Ovary (tissue), 9 donors: Measurements from ENCODE around the gene HCRTR1. TPM values are rescaled to one million over a fixed set of nuclear protein-coding genes. Genes with fewer than 3 reads are reported as not detected.

ENCODE experiments used
- DNase-seq, 5 donors: peaks; one replicate each; pipeline ENCODE4 v3.0.0-alpha.2; 2019 to 2020
- H3K27ac ChIP-seq, 2 donors: fragments of 200-600 bp; one replicate each; pipeline versions ENCODE4 v1.5.1 to v1.8.0; 2019 to 2022
- H3K27me3 ChIP-seq: fragments of 200-600 bp; one replicate; pipeline ENCODE4 v1.8.0; 2022
- H3K36me3 ChIP-seq: fragments of 200-600 bp; sonication (generic); one replicate; pipeline ENCODE4 v1.5.1; 2019
- H3K4me1 ChIP-seq: one replicate; pipeline ENCODE4 v1.8.1; 2013; ENCODE audit warnings: mild to moderate bottlenecking, moderate library complexity; ENCODE audit not compliant: insufficient read depth
- H3K4me3 ChIP-seq: fragments of 200-600 bp; sonication (generic); one replicate; pipeline ENCODE4 v1.5.1; 2017
- H3K9me3 ChIP-seq, 2 donors: fragments of 200-600 bp in 1 of 2; sonication (generic) in 1 of 2; one replicate each; pipeline versions ENCODE4 v1.5.1 to v1.8.1; 2013 to 2019; ENCODE audit warnings: mild to moderate bottlenecking in 1 of 2, moderate library complexity in 1 of 2
- EP300 ChIP-seq: sonication (generic); formaldehyde crosslinking; IDR thresholded peaks from one replicate; pipeline ENCODE4 v1.6.1; 2017; ENCODE audit warnings: antibody characterized with exemption
- POLR2A ChIP-seq: fragments of 450-650 bp; IDR thresholded peaks from one replicate; pipeline ENCODE4 v1.6.1; 2017; ENCODE audit warnings: antibody characterized with exemption, mild to moderate bottlenecking, moderate library complexity
- WGBS, 3 donors: extraction: QIAGEN DNeasy Blood & Tissue Kit in 1 of 3; methylation state at CpG; one replicate each; pipeline versions ENCODE4 v1.1.5 to v1.1.7; 2013 to 2017; 5-methylcytosine and 5-hydroxymethylcytosine counted together
- intact Hi-C, 4 donors: fragments of 100-400 bp; cut with DNase I; formaldehyde crosslinking; loops; one replicate each; pipeline versions ENCODE4 v1.11.0 to v1.15.1; 2022 to 2023
- polyA plus RNA-seq, 2 donors: library from polyadenylated mRNA; stranded (reverse); fragments of 200-250 nt in 1 of 2; fragments of 350-450 nt in 1 of 2; fragmentation: Illumina TruSeq in 1 of 2; extraction: RNeasy Lipid Tissue Mini Kit (QIAGEN cat#74804) in 1 of 2; gene quantifications; one replicate each; pipeline ENCODE4 v1.2.3, GENCODE V29; 2013 to 2014
- total RNA-seq, 7 donors: library from RNA; depleted of rRNA in 2 of 7; stranded (reverse); fragments of >200 nt in 2 of 7; fragmentation: NEBNext Ultra II Directional in 3 of 7; extraction: Animal tissue kit (Norgen Biotek cat#: 25700) in 3 of 7; gene quantifications; one replicate each; pipeline versions ENCODE4 v1.1.0 to v1.2.4, GENCODE V29; 2016 to 2023
- TF ChIP-seq, protein P1 (sequence below), 3 donors: fragments of 450-650 bp in 2 of 3; fragments of 200-600 bp in 1 of 3; IDR thresholded peaks; one replicate each; pipeline versions ENCODE4 v1.5.1 to v1.8.0; 2016 to 2022; ENCODE audit warnings: antibody characterized with exemption in 3 of 3, mild to moderate bottlenecking in 1 of 3
- donor health status: DM: no; HTN: no; CAD: no; lungs with moderate emphysema.
- donor health status: DM: no; HTN: no; CAD: no.
- donor health status: Bipolar disorder and iron deficiency.
- donor health status: DM: yes; HTN: yes; CAD: no.
- donor health status: DM: no; HTN: no; CAD: no.
- donor health status: DM: yes; HTN: yes; CAD: no.

Gene HCRTR1
- total and polyA plus RNA-seq, 9 donors, result not detected

GRCh38 chr1:31645274-31645568, 27.7 kb downstream of the HCRTR1 start:
- peak; percentile 5 for TF ChIP-seq POLR2A
- TF ChIP-seq, protein P1, sequence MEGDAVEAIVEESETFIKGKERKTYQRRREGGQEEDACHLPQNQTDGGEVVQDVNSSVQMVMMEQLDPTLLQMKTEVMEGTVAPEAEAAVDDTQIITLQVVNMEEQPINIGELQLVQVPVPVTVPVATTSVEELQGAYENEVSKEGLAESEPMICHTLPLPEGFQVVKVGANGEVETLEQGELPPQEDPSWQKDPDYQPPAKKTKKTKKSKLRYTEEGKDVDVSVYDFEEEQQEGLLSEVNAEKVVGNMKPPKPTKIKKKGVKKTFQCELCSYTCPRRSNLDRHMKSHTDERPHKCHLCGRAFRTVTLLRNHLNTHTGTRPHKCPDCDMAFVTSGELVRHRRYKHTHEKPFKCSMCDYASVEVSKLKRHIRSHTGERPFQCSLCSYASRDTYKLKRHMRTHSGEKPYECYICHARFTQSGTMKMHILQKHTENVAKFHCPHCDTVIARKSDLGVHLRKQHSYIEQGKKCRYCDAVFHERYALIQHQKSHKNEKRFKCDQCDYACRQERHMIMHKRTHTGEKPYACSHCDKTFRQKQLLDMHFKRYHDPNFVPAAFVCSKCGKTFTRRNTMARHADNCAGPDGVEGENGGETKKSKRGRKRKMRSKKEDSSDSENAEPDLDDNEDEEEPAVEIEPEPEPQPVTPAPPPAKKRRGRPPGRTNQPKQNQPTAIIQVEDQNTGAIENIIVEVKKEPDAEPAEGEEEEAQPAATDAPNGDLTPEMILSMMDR (IDR thresholded peaks at IDR 0.05), result no peak
- no peaks in the 10 kb centered on the region for H3K9me3 ChIP-seq
- DNase-seq, result no peak
- H3K36me3 ChIP-seq, result no peaks in the 10 kb centered on the region
- H3K27me3 ChIP-seq, result no peaks in the 10 kb centered on the region
- intact Hi-C loops, result loop anchor here in 1 of 4 donors (10.0 kb wide), 1 partner anchor 60 kb away; no protein-coding TSS in a partner anchor
- peak overlapping the region; percentile 91 to 93 for H3K27ac ChIP-seq
- H3K4me3 ChIP-seq, result peak overlapping the region; percentile 91
- WGBS, 3 donors, result 0 to 1% (median 0%) methylated on average over 11 of the region's 11 CpGs
- H3K4me1 ChIP-seq, result peaks cover 7% of the 10 kb centered on the region

DNA sequence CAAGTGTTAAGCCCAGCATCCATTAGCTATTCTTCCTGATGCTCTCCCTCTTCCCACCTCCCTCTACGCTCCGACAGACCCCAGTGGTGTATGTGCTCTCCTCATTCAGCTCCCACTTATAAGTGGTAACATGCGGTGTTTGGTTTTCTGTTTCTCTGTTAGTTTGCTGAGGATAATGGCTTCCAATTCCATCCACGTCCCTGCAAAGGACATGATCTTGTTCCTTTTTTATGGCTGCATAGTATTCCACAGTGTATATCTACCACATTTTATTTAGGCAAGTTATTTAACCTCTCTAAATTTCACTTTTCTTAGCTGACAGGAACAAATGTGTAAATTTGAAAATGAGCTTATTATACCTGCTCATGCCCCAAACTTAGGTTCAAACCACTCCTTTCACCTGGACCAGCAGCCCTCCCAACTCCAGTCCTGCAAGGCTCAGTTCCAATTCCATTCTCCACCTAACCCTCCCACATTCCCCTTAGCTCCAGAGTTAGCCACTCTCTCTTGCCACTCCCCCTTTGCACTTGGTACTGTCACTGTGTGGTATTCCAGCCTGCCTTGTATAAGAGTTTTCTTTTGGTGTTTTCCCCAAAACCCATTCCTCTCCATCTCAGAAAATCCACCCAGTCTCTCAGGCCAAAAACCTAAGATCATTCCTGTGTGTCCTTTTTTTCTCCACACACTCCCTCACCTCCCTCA, 28.9 kb downstream of the HCRTR1 start:
- no peaks in the 10 kb centered on the region for H3K9me3 ChIP-seq
- 95 to 97% (median 97%) methylated on average over 4 of the region's 4 CpGs for WGBS, 3 donors
- peaks cover 7% of the 10 kb centered on the region for H3K4me1 ChIP-seq
- TF ChIP-seq EP300 (no peak), POLR2A (no peak)
- TF ChIP-seq, protein P1 (IDR thresholded peaks at IDR 0.05), result no peak
- H3K4me3 ChIP-seq, result no peak overlapping the region
- no peaks in the 10 kb centered on the region for H3K36me3 ChIP-seq
- no peaks in the 10 kb centered on the region for H3K27me3 ChIP-seq
- no peak for DNase-seq
- H3K27ac ChIP-seq, result no peak overlapping the region
- intact Hi-C loops, result loop anchor here in 1 of 4 donors (10.0 kb wide), 1 partner anchor 62 kb away; no protein-coding TSS in a partner anchor

DNA sequence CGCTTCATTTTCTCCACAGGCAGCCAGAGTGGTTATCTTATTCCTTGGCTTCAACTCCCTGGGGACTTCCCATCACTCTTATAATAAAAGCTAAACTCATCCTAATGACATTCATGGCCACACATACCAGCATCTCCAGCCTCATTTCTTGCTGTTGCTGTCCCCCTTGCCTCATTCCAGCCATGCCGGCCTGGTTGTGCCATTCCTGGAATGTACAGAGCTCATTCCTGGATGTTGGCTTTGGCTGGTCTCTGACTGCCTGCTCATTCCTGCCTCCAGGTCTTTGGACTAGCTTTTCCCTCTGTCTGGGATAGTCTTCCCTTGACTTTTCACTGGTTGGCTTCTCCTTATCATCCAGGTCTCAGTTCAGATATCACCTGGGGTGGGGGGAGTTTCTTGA, 29.6 kb downstream of the HCRTR1 start:
- TF ChIP-seq, protein P1 (IDR thresholded peaks at IDR 0.05), result no peak
- no peak for TF ChIP-seq EP300
- no peak for TF ChIP-seq POLR2A
- DNase-seq, result no peak
- no peaks in the 10 kb centered on the region for H3K36me3 ChIP-seq
- H3K9me3 ChIP-seq, result no peaks in the 10 kb centered on the region
- H3K4me3 ChIP-seq, result no peak overlapping the region
- intact Hi-C loops, result loop anchor here in 1 of 4 donors (10.0 kb wide), 1 partner anchor 62 kb away; no protein-coding TSS in a partner anchor
- WGBS, 3 donors, result 35 to 46% (median 42%) methylated on average over 2 of the region's 2 CpGs
- peaks cover 7% of the 10 kb centered on the region for H3K4me1 ChIP-seq
- no peaks in the 10 kb centered on the region for H3K27me3 ChIP-seq
- no peak overlapping the region for H3K27ac ChIP-seq

- TF ChIP-seq POLR2A (no peak), EP300 (no peak)
- TF ChIP-seq, protein P1 (IDR thresholded peaks at IDR 0.05), result no peak
- intact Hi-C loops, result loop anchor here in 1 of 4 donors (10.0 kb wide), 1 partner anchor 63 kb away; no protein-coding TSS in a partner anchor
- no peak overlapping the region for H3K27ac ChIP-seq
- DNase-seq, result no peak
- H3K27me3 ChIP-seq, result no peaks in the 10 kb centered on the region
- no peak overlapping the region for H3K4me3 ChIP-seq
- H3K36me3 ChIP-seq, result no peaks in the 10 kb centered on the region
- H3K4me1 ChIP-seq, result peaks cover 7% of the 10 kb centered on the region
- H3K9me3 ChIP-seq, result no peaks in the 10 kb centered on the region
- WGBS, 3 donors, result 54 to 67% (median 60%) methylated on average over 2 of the region's 2 CpGs
Observed at GRCh38 chr1:31648190-31648589, 30.7 kb downstream of the HCRTR1 start.
